H1 (cell line): Measurements from ENCODE around the gene DMPK. TPM values are rescaled to one million over a fixed set of nuclear protein-coding genes. Genes with fewer than 3 reads are reported as not detected.

Experiments used
- BACH1 ChIP-seq: IDR thresholded peaks from 2 replicates; pipeline ENCODE4 v1.6.1; 2012; ENCODE audit warnings: low read length, improper control_type of control experiment
- CHD7 ChIP-seq: fragments of 300-600 bp; sonication (generic); IDR thresholded peaks from 2 replicates; pipeline ENCODE4 v1.7.1; 2012; ENCODE audit warnings: low read length, moderate library complexity, mild to moderate bottlenecking, inconsistent platforms; ENCODE audit not compliant: insufficient replicate concordance
- CTBP2 ChIP-seq: IDR thresholded peaks from 2 replicates; pipeline ENCODE4 v1.7.0; 2011; ENCODE audit warnings: borderline replicate concordance, mild to moderate bottlenecking, moderate library complexity, mixed read lengths, low read length; ENCODE audit not compliant: insufficient read depth, insufficient read length
- FOSL1 ChIP-seq: IDR thresholded peaks from 2 replicates; pipeline ENCODE4 v1.6.1; 2011; ENCODE audit warnings: mild to moderate bottlenecking, low read depth, low read length, moderate library complexity; ENCODE audit not compliant: insufficient read depth
- HDAC2 ChIP-seq, 2 experiments: fragments of 300-600 bp in 1 of 2; sonication (generic) in 1 of 2; IDR thresholded peaks; 2 replicates each; pipeline ENCODE4 v1.6.1; 2011 to 2012; ENCODE audit warnings: low read depth in 2 of 2, low read length in 2 of 2, mild to moderate bottlenecking in 2 of 2, moderate library complexity in 2 of 2, borderline replicate concordance in 1 of 2, inconsistent platforms in 1 of 2
- KDM5A ChIP-seq: fragments of 200-600 bp; IDR thresholded peaks from 2 replicates; pipeline ENCODE4 v1.7.1; 2012; ENCODE audit warnings: mild to moderate bottlenecking, low read length, inconsistent platforms, mixed read lengths
- SIN3A ChIP-seq, 2 experiments: IDR thresholded peaks in 1 of 2; conservative IDR thresholded peaks in 1 of 2; 2 replicates each; pipeline ENCODE4 v1.6.1; 2011 to 2012; ENCODE audit warnings: low read length in 2 of 2, improper control_type of control experiment in 1 of 2, low read depth in 1 of 2, mild to moderate bottlenecking in 1 of 2
- TAF7 ChIP-seq: optimal IDR thresholded peaks from 2 replicates; pipeline ENCODE3; 2011; ENCODE audit warnings: low read depth, mild to moderate bottlenecking, inconsistent platforms, low read length, moderate library complexity, borderline replicate concordance
- polyA plus RNA-seq, 7 experiments: library from polyadenylated mRNA; depleted of rRNA in 3 of 7; stranded (reverse) in 5 of 7; unstranded in 2 of 7; fragments of >200 nt in 5 of 7; fragments of 200-250 nt in 2 of 7; gene quantifications; 1 replicate in 5 of 7; 2 replicates in 1 of 7; 4 replicates in 1 of 7; pipeline versions ENCODE4 v1.2.1 to v1.2.3, GENCODE V29; 2011 to 2013; ENCODE audit warnings: missing spikeins in 2 of 7, mixed read lengths in 2 of 7
- total RNA-seq: library from RNA; stranded (reverse); fragmentation: NEBNext Ultra II Directional; extraction: Animal tissue kit (Norgen Biotek cat#: 25700); gene quantifications from 2 replicates; pipeline ENCODE4 v1.2.1, GENCODE V29; 2021

Gene DMPK
- total and polyA plus RNA-seq, 2 of the 8 experiments (the other 6 are each of a cell fraction or from before 2014, with no cell fraction given): 13.7 to 27.4 TPM

- TF ChIP-seq HDAC2 (IDR thresholded peaks at IDR 0.05; ENCODE audit: borderline replicate concordance in 1 of 2, low read depth in 2 of 2, low read length in 2 of 2): peak in 1 of 2 experiments; percentile 80; a peak in 1 of 4 replicates
- peak; percentile 3 to 67; a peak in 2 of 4 replicates for TF ChIP-seq SIN3A (conservative IDR thresholded peaks at IDR 0.05 in 1 of 2, IDR thresholded peaks at IDR 0.05 in 1 of 2; ENCODE audit: low read depth in 1 of 2, low read length in 2 of 2)
- no peak for TF ChIP-seq CTBP2
- no peak for TF ChIP-seq FOSL1
- TF ChIP-seq CHD7: peak; percentile 1
- TF ChIP-seq TAF7: peak; percentile 75
- no peak for TF ChIP-seq KDM5A
- TF ChIP-seq BACH1: peak; percentile 85
These were observed 11.8 kb downstream of the DMPK start (continued) for GRCh38 chr19:45770192-45771101.
